Cardiac muscle cell (in vitro differentiated cells and primary cell): ENCODE measurements around the gene ZFR2. TPM values are rescaled to one million over a fixed set of nuclear protein-coding genes. Genes with fewer than 3 reads are reported as not detected.
"Not testable (repeated sequence)": the region's sequence is repeated elsewhere in the genome, so short reads cannot be mapped to it uniquely, and the experiment has no call there.

Source experiments
- DNase-seq, 2 donors: peaks; one replicate each; pipeline versions ENCODE4 v3.0.0 to v3.0.0-alpha.2; 2010 to 2017; ENCODE audit warnings: low read depth in 1 of 2, low spot score in 1 of 2
- H3K27ac ChIP-seq: fragments of 200-600 bp; sonication (generic); 2 replicates; pipeline ENCODE4 v1.5.1; 2016
- H3K27me3 ChIP-seq: fragments of 200-600 bp; sonication (generic); 2 replicates; pipeline ENCODE4 v1.6.0; 2016; ENCODE audit warnings: control low read depth
- H3K36me3 ChIP-seq: fragments of 200-600 bp; sonication (generic); 2 replicates; pipeline ENCODE4 v1.5.1; 2016; ENCODE audit warnings: control low read depth
- H3K4me1 ChIP-seq: fragments of 200-600 bp; sonication (generic); 2 replicates; pipeline ENCODE4 v1.8.1; 2017; ENCODE audit warnings: low read depth, mild to moderate bottlenecking, mixed run types
- H3K4me3 ChIP-seq: fragments of 200-600 bp; sonication (generic); 2 replicates; pipeline ENCODE4 v1.5.1; 2016; ENCODE audit warnings: mild to moderate bottlenecking
- H3K9me3 ChIP-seq: fragments of 200-600 bp; sonication (generic); 2 replicates; pipeline ENCODE4 v1.5.1; 2017; ENCODE audit warnings: low read depth, mild to moderate bottlenecking, control low read depth
- CTCF ChIP-seq: IDR thresholded peaks from 2 replicates; pipeline ENCODE4 v1.5.1; 2012; ENCODE audit warnings: low read depth, mild to moderate bottlenecking, low read length
- polyA plus RNA-seq: library from polyadenylated mRNA; unstranded; fragments of >200 nt; fragmentation: Nextera tagmentation; extraction: Ambion mirVana; gene quantifications from 2 replicates; pipeline ENCODE4 v1.2.1, GENCODE V29; 2016
- total RNA-seq: library from RNA; depleted of rRNA; stranded (reverse); fragments of >200 nt; gene quantifications from 2 replicates; pipeline ENCODE4 v1.2.3, GENCODE V29; 2016

The ZFR2 gene
- total and polyA plus RNA-seq, 2 experiments from 2014 or later, result 18.8 to 44.7 TPM

DNA sequence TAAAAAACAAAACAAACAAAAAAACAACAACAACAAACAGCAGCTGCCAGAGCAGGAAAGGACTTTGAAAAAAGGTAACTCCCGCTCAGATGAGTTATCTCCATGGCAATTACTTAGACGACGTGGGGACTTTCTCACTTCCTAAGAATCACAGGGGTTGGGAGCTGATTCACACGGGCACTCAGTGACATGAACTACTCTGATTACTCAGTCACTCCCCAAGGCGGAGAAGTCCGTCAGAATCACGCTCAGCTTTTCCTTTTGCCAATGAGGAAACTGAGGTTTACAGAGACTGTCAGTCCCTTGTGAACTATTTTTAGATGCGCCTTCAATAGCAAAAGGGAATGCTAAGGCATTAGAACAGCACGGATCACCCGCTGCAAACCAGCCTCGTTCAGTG, 50.4 kb downstream of the ZFR2 start:
- no peaks in the 10 kb centered on the region for H3K27me3 ChIP-seq
- H3K4me1 ChIP-seq, result peaks cover 4% of the 10 kb centered on the region
- H3K36me3 ChIP-seq, result no peaks in the 10 kb centered on the region
- peak in 1 of 2 donors; percentile 16 for DNase-seq
- TF ChIP-seq CTCF, result no peak
- no peak overlapping the region for H3K27ac ChIP-seq
- no peak overlapping the region for H3K4me3 ChIP-seq
- no peaks in the 10 kb centered on the region for H3K9me3 ChIP-seq

GRCh38 chr19:3817761-3818160, 51.1 kb downstream of the ZFR2 start:
- Histone ChIP-seq H3K9me3 (no peaks in the 10 kb centered on the region), H3K27ac (no peak overlapping the region), H3K27me3 (no peaks in the 10 kb centered on the region), H3K4me1 (peaks cover 4% of the 10 kb centered on the region), H3K4me3 (no peak overlapping the region), H3K36me3 (no peaks in the 10 kb centered on the region)
- no peak for TF ChIP-seq CTCF
- no peak for DNase-seq

GRCh38 chr19:3816566-3817218, 52.1 kb downstream of the ZFR2 start:
- no peak for TF ChIP-seq CTCF
- H3K27ac ChIP-seq, result no peak overlapping the region
- peaks cover 4% of the 10 kb centered on the region for H3K4me1 ChIP-seq
- H3K9me3 ChIP-seq, result no peaks in the 10 kb centered on the region
- no peak for DNase-seq
- H3K27me3 ChIP-seq, result no peaks in the 10 kb centered on the region
- no peak overlapping the region for H3K4me3 ChIP-seq
- no peaks in the 10 kb centered on the region for H3K36me3 ChIP-seq

- H3K36me3 ChIP-seq, DNase-seq, H3K4me1 ChIP-seq, H3K4me3 ChIP-seq, H3K27me3 ChIP-seq, H3K27ac ChIP-seq, H3K9me3 ChIP-seq: not testable (repeated sequence)
Measured at GRCh38 chr19:3816148-3816547, 52.7 kb downstream of the ZFR2 start.

GRCh38 chr19:3814648-3815047, 54.2 kb downstream of the ZFR2 start:
- Histone ChIP-seq H3K4me1 (peaks cover 4% of the 10 kb centered on the region), H3K4me3 (no peak overlapping the region)
- no peak for DNase-seq

More at GRCh38 chr19:3814648-3815047, 54.2 kb downstream of the ZFR2 start:
- Histone ChIP-seq H3K36me3 (no peaks in the 10 kb centered on the region), H3K27me3 (no peaks in the 10 kb centered on the region), H3K9me3 (no peaks in the 10 kb centered on the region), H3K27ac (no peak overlapping the region)
- no peak for TF ChIP-seq CTCF
